Measurements from ENCODE around the gene SLC10A6. TPM values are rescaled to one million over a fixed set of nuclear protein-coding genes. Genes with fewer than 3 reads are reported as not detected.

The SLC10A6 gene
- total and polyA plus RNA-seq, 2 donors (not counting 3 experiments of a cell fraction or from before 2014, with no cell fraction given) = 0.04 TPM; not detected in 1

- no peaks in the 10 kb centered on the region for H3K79me2 ChIP-seq (ENCODE audit: control insufficient read depth, insufficient read depth, low read length)
- DNase-seq (ENCODE audit: low read depth, low spot score) (no peak), FAIRE-seq (no peak)
- no peaks in the 10 kb centered on the region for H4K20me1 ChIP-seq (replicated peaks; ENCODE audit: control insufficient read depth, extremely low read depth, insufficient read depth, low read length)
- TSS peak; percentile 59 for BruUV-seq (replicated peaks)
- CTCF ChIA-PET = interaction anchor here (2.1 to 5.0 kb wide), 2 partner anchors 394 to 397 kb away, joined by 16 to 64 read pairs; no protein-coding TSS in a partner anchor
- POLR2A ChIA-PET = no interaction called here
- dilution Hi-C loops (cut with MboI; ENCODE audit: extremely low pct_ligation_motif_present, low sequenced_read_pairs) = no loop called here
- no peaks in the 10 kb centered on the region for H3K27me3 ChIP-seq (ENCODE audit: control insufficient read depth in 2 of 2, insufficient read depth in 2 of 2, low read length in 2 of 2)
- H3K9ac ChIP-seq (replicated peaks; ENCODE audit: extremely low read depth, insufficient read depth, low read length) = peak overlapping the region; percentile 41
- H3K4me3 ChIP-seq (replicated peaks in 1 of 3; ENCODE audit: insufficient read depth in 1 of 3, low read depth in 1 of 3, low read length in 3 of 3) = peak overlapping the region; percentile 3 to 75 (median 59)
- H2AFZ ChIP-seq (ENCODE audit: low read depth, low read length) = peak overlapping the region; percentile 59
- peaks cover 25% of the 10 kb centered on the region for H3K4me1 ChIP-seq (ENCODE audit: control insufficient read depth, extremely low read depth, insufficient read depth, low read length)
- intact Hi-C loops (cut with micrococcal nuclease) = loop anchor here (10.0 kb wide), 1 partner anchor 668 kb away; no protein-coding TSS in a partner anchor
- H3K4me2 ChIP-seq (ENCODE audit: insufficient read depth, low read length) = peak overlapping the region; percentile 68
- peak overlapping the region; percentile 4 for H3K27ac ChIP-seq (ENCODE audit: insufficient read depth, low read depth, low read length)
- H3K36me3 ChIP-seq (ENCODE audit: control insufficient read depth in 2 of 2, extremely low read depth in 1 of 2, insufficient read depth in 2 of 2, low read length in 2 of 2) = no peaks in the 10 kb centered on the region
- no peaks in the 10 kb centered on the region for H3K9me1 ChIP-seq (replicated peaks; ENCODE audit: control insufficient read depth, extremely low read depth, insufficient read depth, low read length)
- H3K9me3 ChIP-seq (replicated peaks; ENCODE audit: control insufficient read depth, insufficient read depth, low read length) = no peaks in the 10 kb centered on the region
- TF ChIP-seq GATA2 (IDR thresholded peaks at IDR 0.05; ENCODE audit: insufficient read depth, insufficient read length, low read depth, low read length) (no peak), FOS (IDR thresholded peaks at IDR 0.05; ENCODE audit: borderline replicate concordance, insufficient read depth, low read length) (no peak), EZH2 (IDR thresholded peaks at IDR 0.05; ENCODE audit: borderline replicate concordance, low read depth, low read length, severe bottlenecking) (no peak), POLR2A (IDR thresholded peaks at IDR 0.05; ENCODE audit: low read depth, low read length) (no peak), JUN (IDR thresholded peaks at IDR 0.05; ENCODE audit: borderline replicate concordance, insufficient read depth, insufficient read length, low read depth) (no peak)
- TF ChIP-seq, protein P1, sequence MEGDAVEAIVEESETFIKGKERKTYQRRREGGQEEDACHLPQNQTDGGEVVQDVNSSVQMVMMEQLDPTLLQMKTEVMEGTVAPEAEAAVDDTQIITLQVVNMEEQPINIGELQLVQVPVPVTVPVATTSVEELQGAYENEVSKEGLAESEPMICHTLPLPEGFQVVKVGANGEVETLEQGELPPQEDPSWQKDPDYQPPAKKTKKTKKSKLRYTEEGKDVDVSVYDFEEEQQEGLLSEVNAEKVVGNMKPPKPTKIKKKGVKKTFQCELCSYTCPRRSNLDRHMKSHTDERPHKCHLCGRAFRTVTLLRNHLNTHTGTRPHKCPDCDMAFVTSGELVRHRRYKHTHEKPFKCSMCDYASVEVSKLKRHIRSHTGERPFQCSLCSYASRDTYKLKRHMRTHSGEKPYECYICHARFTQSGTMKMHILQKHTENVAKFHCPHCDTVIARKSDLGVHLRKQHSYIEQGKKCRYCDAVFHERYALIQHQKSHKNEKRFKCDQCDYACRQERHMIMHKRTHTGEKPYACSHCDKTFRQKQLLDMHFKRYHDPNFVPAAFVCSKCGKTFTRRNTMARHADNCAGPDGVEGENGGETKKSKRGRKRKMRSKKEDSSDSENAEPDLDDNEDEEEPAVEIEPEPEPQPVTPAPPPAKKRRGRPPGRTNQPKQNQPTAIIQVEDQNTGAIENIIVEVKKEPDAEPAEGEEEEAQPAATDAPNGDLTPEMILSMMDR (IDR thresholded peaks at IDR 0.05; ENCODE audit: extremely low read depth in 1 of 2, insufficient read depth in 1 of 2, low read depth in 1 of 2, low read length in 2 of 2) = no peak
These were observed 43.4 kb upstream of the SLC10A6 start for GRCh38 chr4:86892636-86892960.

Measured in endothelial cell of umbilical vein (primary cell).